ENCODE measurements around the gene SCRN3. TPM values are rescaled to one million over a fixed set of nuclear protein-coding genes. Genes with fewer than 3 reads are reported as not detected.
A peak's percentile ranks its signal among the peaks of the same experiment; 100 is the strongest.

Gene SCRN3
- total and polyA plus RNA-seq, 11 donors = 15.7 to 56.6 (median 35.0) TPM

- intact Hi-C loops (cut with DNase I) = loop anchor here in 8 of 10 donors (5.0 to 10.0 kb wide), 5 partner anchors 61 to 236 kb away; no protein-coding TSS in a partner anchor
- H3K36me3 ChIP-seq = peaks cover 0 to 46% (median 36%) of the 10 kb centered on the region in 9 donors
These were observed 65.7 kb downstream of the SCRN3 start for GRCh38 chr2:174461221-174461620.

DNA sequence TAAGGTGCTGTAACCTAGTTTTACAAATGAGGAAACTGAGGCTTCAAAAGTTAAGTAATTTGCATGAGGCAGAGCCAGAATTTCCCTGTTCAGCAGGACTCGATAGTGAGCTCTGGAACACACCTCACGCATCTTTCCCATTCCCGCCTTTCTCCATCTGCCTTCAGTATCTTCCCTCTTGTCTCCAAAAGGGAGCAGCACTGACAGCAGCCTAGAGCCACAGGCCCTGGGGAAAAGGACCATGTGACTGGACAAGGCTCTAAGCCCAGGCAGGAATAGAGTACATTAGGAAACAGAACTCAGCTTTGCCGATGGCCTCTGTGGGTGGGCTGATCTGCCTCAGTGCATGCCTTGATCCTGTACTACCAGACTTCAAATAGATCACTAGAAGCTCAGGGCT is 69.8 kb downstream of the SCRN3 start:
- Histone ChIP-seq H3K4me3 (no peak overlapping the region), H3K27me3 (no peaks in the 10 kb centered on the region), H3K27ac (no peak overlapping the region), H3K4me1 (no peaks in the 10 kb centered on the region), H3K36me3 (peaks cover 0 to 25% (median 0%) of the 10 kb centered on the region in 9 donors), H3K9me3 (no peaks in the 10 kb centered on the region)
- peak in 2 of 4 donors; percentile 42 to 51 for ATAC-seq
- peak in 1 of 5 donors; percentile 35 for DNase-seq
- WGBS, 4 donors = 69 to 79% (median 75%) methylated on average over 4 of the region's 4 CpGs
- TF ChIP-seq CTCF (IDR thresholded peaks at IDR 0.05) (peak in 3 of 12 donors; percentile 15 to 27 (median 25)), POLR2A (IDR thresholded peaks at IDR 0.05) (no peak)
- intact Hi-C loops (cut with DNase I) = loop anchor here in 2 of 10 donors (2.0 to 10.0 kb wide), 3 partner anchors 59 to 142 kb away; no protein-coding TSS in a partner anchor

More at GRCh38 chr2:174461221-174461620, 65.7 kb downstream of the SCRN3 start:
- WGBS, 4 donors = 87 to 96% (median 92%) methylated on average over 1 of the region's 1 CpG
- H3K27ac ChIP-seq = no peak overlapping the region
- H3K9me3 ChIP-seq = no peaks in the 10 kb centered on the region
- DNase-seq (no peak), ATAC-seq (no peak)
- no peaks in the 10 kb centered on the region for H3K4me1 ChIP-seq
- no peaks in the 10 kb centered on the region for H3K27me3 ChIP-seq
- TF ChIP-seq CTCF (IDR thresholded peaks at IDR 0.05) = no peak
- TF ChIP-seq POLR2A (IDR thresholded peaks at IDR 0.05) = no peak
- no peak overlapping the region for H3K4me3 ChIP-seq

DNA sequence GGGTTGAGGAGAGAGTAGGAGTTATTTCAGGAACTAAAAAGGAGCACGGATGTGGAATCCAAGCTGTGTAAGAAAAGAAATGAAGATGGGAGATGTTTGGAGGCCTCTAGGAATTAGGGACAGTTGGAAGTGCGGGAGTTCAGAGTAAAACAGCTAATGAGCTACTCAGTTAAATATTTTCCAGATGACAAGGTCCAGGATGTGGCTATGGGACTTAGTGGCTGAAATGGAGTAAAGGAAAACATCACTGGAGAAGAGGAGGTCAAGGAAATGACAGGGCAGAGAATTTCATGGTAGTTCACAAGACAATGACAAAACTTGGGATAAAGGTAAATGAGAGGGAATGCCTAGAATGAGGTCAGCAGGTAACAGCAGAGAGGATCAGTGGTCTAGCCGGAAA is 78.3 kb downstream of the SCRN3 start:
- intact Hi-C loops (cut with DNase I) = no loop called here
- H3K4me1 ChIP-seq = no peaks in the 10 kb centered on the region
- H3K36me3 ChIP-seq = peaks cover 0 to 9% (median 7%) of the 10 kb centered on the region in 9 donors
- no peaks in the 10 kb centered on the region for H3K9me3 ChIP-seq
- no peaks in the 10 kb centered on the region for H3K27me3 ChIP-seq
- DNase-seq = no peak
- WGBS, 4 donors = 73 to 82% (median 77%) methylated on average over 3 of the region's 3 CpGs
- ATAC-seq = no peak
- TF ChIP-seq POLR2A (IDR thresholded peaks at IDR 0.05) = no peak
- TF ChIP-seq CTCF (IDR thresholded peaks at IDR 0.05) = no peak
- H3K4me3 ChIP-seq = no peak overlapping the region
- H3K27ac ChIP-seq = no peak overlapping the region

DNA sequence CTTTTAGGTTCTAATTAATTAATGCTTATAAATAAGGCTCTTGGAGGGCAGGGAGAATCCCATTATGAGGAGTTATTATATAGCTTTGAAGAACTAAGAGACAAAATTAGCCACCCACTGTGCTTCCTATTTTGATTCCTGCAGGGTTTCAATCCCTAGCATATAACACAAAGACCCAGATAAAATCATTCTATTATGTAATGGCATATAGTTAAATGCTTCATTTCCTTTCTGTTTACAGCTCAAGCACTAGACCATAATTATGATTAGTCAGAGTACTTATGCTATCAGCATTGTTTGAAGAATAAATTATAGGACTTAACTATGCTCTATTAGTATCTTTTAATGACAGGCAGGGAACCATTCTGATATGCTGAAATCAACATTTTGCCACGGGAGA is 82.2 kb downstream of the SCRN3 start:
- WGBS, 4 donors = 79 to 97% (median 90%) methylated on average over 1 of the region's 1 CpG
- ATAC-seq (no peak), DNase-seq (no peak)
- peaks cover 0 to 41% (median 20%) of the 10 kb centered on the region in 9 donors for H3K36me3 ChIP-seq
- no peaks in the 10 kb centered on the region for H3K9me3 ChIP-seq
- no peak for TF ChIP-seq POLR2A (IDR thresholded peaks at IDR 0.05)
- TF ChIP-seq CTCF (IDR thresholded peaks at IDR 0.05) = no peak
- no peak overlapping the region for H3K4me3 ChIP-seq
- intact Hi-C loops (cut with DNase I) = no loop called here
- H3K4me1 ChIP-seq = no peaks in the 10 kb centered on the region
- H3K27me3 ChIP-seq = no peaks in the 10 kb centered on the region
- H3K27ac ChIP-seq = no peak overlapping the region

Other genes starting within 250 kb of the SCRN3 start
- gene OLA1, start 147.2 kb upstream of the SCRN3 start, total RNA-seq = 10 to 100 TPM; 58.1 to 91.3 (median 72.5) TPM
- gene OLA1, start 147.2 kb upstream of the SCRN3 start, polyA plus RNA-seq = 10 to 100 TPM; 41.5 to 91.7 TPM
- gene SP9, start 60.8 kb upstream of the SCRN3 start, total RNA-seq = under 1 TPM in 1 of 9 donors, not detected in 8; 0.08 TPM
- not detected for gene SP9, start 60.8 kb upstream of the SCRN3 start, polyA plus RNA-seq
- 10 to 100 TPM; 13.7 to 21.3 (median 16.3) TPM for gene GPR155, start 91.3 kb downstream of the SCRN3 start, total RNA-seq
- 1 to 10 TPM; 3.5 to 6.5 TPM for gene GPR155, start 91.3 kb downstream of the SCRN3 start, polyA plus RNA-seq
- 10 to 100 TPM in 8 of 9 donors, 1 to 10 TPM in 1; 10.0 to 73.2 (median 14.1) TPM for gene WIPF1, start 202.1 kb downstream of the SCRN3 start, total RNA-seq
- gene WIPF1, start 202.1 kb downstream of the SCRN3 start, polyA plus RNA-seq = 10 to 100 TPM in 1 of 2 donors, 1 to 10 TPM in 1; 9.7 to 12.3 TPM

Data from heart left ventricle (tissue), 16 donors.